Keratinocyte (primary cell): ENCODE results near the gene CHRNA1. TPM values are rescaled to one million over a fixed set of nuclear protein-coding genes. Genes with fewer than 3 reads are reported as not detected.

Experiments used
- DNase-seq: peaks from one replicate; pipeline ENCODE4 v3.0.0-alpha.2; 2011; ENCODE audit warnings: low read depth, missing footprints, low spot score
- FAIRE-seq: peaks from 2 replicates; lab custom pipeline; 2011; peaks lifted over from hg19 to GRCh38; lab: Jason Lieb, UNC
- H2AFZ ChIP-seq: 2 replicates; pipeline ENCODE4 v1.6.0; 2012; ENCODE audit warnings: low read length, control low read depth, inconsistent platforms; ENCODE audit not compliant: control insufficient read depth
- H3K27ac ChIP-seq: 2 replicates; pipeline ENCODE4 v1.5.1; 2011; ENCODE audit warnings: low read length; ENCODE audit not compliant: control insufficient read depth, insufficient read depth
- H3K27me3 ChIP-seq: 3 replicates; pipeline ENCODE4 v1.6.0; 2011; ENCODE audit warnings: low read length; ENCODE audit not compliant: control insufficient read depth, insufficient read depth; ENCODE audit errors: extremely low read depth
- H3K36me3 ChIP-seq, 2 experiments: 2 replicates in 1 of 2; 3 replicates in 1 of 2; pipeline ENCODE4 v1.5.1; 2011; ENCODE audit warnings: low read length in 2 of 2, mild to moderate bottlenecking in 1 of 2; ENCODE audit not compliant: control insufficient read depth in 2 of 2, insufficient read depth in 2 of 2; ENCODE audit errors: extremely low read depth in 1 of 2
- H3K4me1 ChIP-seq: 3 replicates; pipeline ENCODE4 v1.5.1; 2011; ENCODE audit warnings: low read length; ENCODE audit not compliant: control insufficient read depth, insufficient read depth; ENCODE audit errors: extremely low read depth
- H3K4me2 ChIP-seq: 3 replicates; pipeline ENCODE4 v1.6.0; 2011; ENCODE audit warnings: low read depth, low read length; ENCODE audit not compliant: control insufficient read depth, insufficient read depth; ENCODE audit errors: extremely low read depth
- H3K4me3 ChIP-seq, 3 experiments: fragments of 200-600 bp in 1 of 3; sonication (generic) in 1 of 3; 2 replicates in 2 of 3; 3 replicates in 1 of 3; pipeline ENCODE4 v1.5.1; 2011 to 2016; ENCODE audit warnings: low read length in 3 of 3, mild to moderate bottlenecking in 3 of 3, control low read depth in 2 of 3, inconsistent platforms in 1 of 3, low read depth in 1 of 3, mixed read lengths in 1 of 3, mixed run types in 1 of 3, moderate library complexity in 1 of 3; ENCODE audit not compliant: control insufficient read depth in 2 of 3, insufficient read depth in 2 of 3; ENCODE audit errors: extremely low read depth in 1 of 3
- H3K79me2 ChIP-seq: 2 replicates; pipeline ENCODE4 v1.6.0; 2012; ENCODE audit warnings: low read length; ENCODE audit not compliant: control insufficient read depth, insufficient read depth
- H3K9ac ChIP-seq: 3 replicates; pipeline ENCODE4 v1.6.0; 2011; ENCODE audit warnings: low read length; ENCODE audit not compliant: control insufficient read depth, insufficient read depth; ENCODE audit errors: extremely low read depth
- H3K9me1 ChIP-seq: 3 replicates; pipeline ENCODE4 v1.6.0; 2011; ENCODE audit warnings: low read length; ENCODE audit not compliant: control insufficient read depth, insufficient read depth; ENCODE audit errors: extremely low read depth
- H3K9me3 ChIP-seq: 2 replicates; pipeline ENCODE4 v1.5.1; 2012; ENCODE audit warnings: low read depth, low read length; ENCODE audit not compliant: control insufficient read depth
- H4K20me1 ChIP-seq: 3 replicates; pipeline ENCODE4 v1.6.0; 2011; ENCODE audit warnings: low read length; ENCODE audit not compliant: control insufficient read depth, insufficient read depth; ENCODE audit errors: extremely low read depth
- EZH2 ChIP-seq: IDR thresholded peaks from one replicate; pipeline ENCODE4 v1.6.1; 2012; ENCODE audit warnings: inconsistent platforms, mild to moderate bottlenecking, low read length, moderate library complexity
- dilution Hi-C: fragments of 300-500 bp; cut with MboI; formaldehyde crosslinking; loops from one replicate; pipeline ENCODE4 v1.7.0; 2020; ENCODE audit warnings: low sequenced_read_pairs; ENCODE audit not compliant: extremely low pct_ligation_motif_present
- polyA minus RNA-seq, 3 experiments: library from RNA; depleted of rRNA, polyadenylated mRNA; stranded (reverse); fragments of >200 nt; gene quantifications; 1 replicate in 1 of 3; 2 replicates in 1 of 3; 3 replicates in 1 of 3; pipeline ENCODE4 v1.2.3, GENCODE V29; 2011
- polyA plus RNA-seq, 5 experiments: library from polyadenylated mRNA; depleted of rRNA in 3 of 5; stranded (reverse) in 3 of 5; stranded (forward) in 1 of 5; unstranded in 1 of 5; fragments of >200 nt; gene quantifications; 1 replicate in 1 of 5; 2 replicates in 3 of 5; 3 replicates in 1 of 5; pipeline versions ENCODE4 v1.2.1 to v1.2.3, GENCODE V29; 2011 to 2012; ENCODE audit warnings: missing spikeins in 2 of 5, low read depth in 1 of 5, low replicate concordance in 1 of 5
- TF ChIP-seq, protein P1 (sequence below), 3 experiments: IDR thresholded peaks in 1 of 3; conservative IDR thresholded peaks in 1 of 3; optimal IDR thresholded peaks in 1 of 3; 2 replicates in 2 of 3; 3 replicates in 1 of 3; pipeline versions ENCODE3 to v1.5.1; 2011; ENCODE audit warnings: low read length in 3 of 3, mild to moderate bottlenecking in 3 of 3, moderate library complexity in 2 of 3, control low read depth in 1 of 3, inconsistent platforms in 1 of 3; ENCODE audit not compliant: insufficient read depth in 2 of 3; ENCODE audit errors: extremely low read depth in 1 of 3

CHRNA1 gene
- polyA plus RNA-seq (0.05 TPM in 1 of 3 replicates, not detected in the others), polyA minus RNA-seq (not detected in 3 replicates)
- not detected for polyA plus RNA-seq (2011; ENCODE audit: low read depth)
- not detected in 2 replicates for polyA plus RNA-seq (2011; cell fraction: cytosol; rRNA removed)
- not detected in 2 replicates for polyA plus RNA-seq (2011; cell fraction: nucleus; rRNA removed)
- 0.07 TPM in 1 of 2 replicates, not detected in the other for polyA plus RNA-seq (2012; ENCODE audit: low replicate concordance)
- polyA minus RNA-seq (2011; cell fraction: cytosol; rRNA and poly(A)+ RNA removed) = not detected
- not detected in 2 replicates for polyA minus RNA-seq (2011; cell fraction: nucleus; rRNA and poly(A)+ RNA removed)

DNA sequence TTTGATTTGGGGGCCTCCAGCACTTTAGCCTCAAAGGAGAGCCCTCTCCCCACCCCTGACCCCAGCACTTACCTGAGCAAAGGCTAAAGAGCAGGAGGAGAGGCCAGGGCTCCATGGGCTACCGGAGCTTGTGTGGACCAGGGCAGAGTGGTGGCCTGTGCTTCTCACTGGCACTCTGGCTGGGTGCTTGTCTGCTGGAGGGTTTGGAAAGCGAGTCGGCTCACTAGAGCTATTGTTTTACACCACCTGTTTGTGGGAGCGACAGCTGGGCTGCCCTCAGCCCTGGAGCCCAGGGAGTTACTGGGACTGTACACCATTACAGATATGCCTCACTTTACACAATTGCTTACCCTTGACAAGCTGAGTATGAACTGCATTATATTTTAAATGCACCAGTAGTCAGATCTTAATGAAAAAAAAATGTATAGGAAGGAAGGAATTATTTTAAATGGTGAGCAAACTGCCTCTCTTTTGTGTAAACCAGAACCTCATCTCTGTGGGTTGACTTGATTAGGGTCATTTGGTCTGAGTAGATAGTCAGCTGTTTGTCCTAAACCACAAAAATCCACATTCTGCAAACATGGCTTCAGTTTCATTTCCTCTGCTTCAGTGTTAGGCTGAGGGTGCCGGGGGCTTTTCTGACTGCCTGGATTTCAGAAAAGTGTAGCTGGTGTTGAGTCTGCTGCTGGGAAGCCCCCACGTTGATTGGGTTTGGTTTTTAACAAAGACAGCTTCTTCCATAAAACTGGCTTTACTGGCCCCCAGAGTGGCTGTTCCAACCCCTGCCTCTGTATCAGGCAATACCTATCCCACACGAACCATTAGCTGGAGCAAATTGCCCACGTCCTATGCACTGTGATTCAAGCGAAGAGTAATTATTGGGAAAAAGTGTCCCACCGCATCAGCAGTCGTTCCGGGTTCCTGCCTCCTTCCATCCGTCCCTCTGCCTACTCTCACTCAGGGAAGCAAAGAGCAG lies at the start of gene CHRNA1:
TSS of gene CHRNA1 (minus strand) at position 193 of the 976 bp plus-strand sequence. CDS start at position 115, 78 bp downstream.
- Histone ChIP-seq H3K9me3 (no peaks in the 10 kb centered on the region), H3K27me3 (peaks cover 4% of the 10 kb centered on the region), H4K20me1 (no peaks in the 10 kb centered on the region), H3K9me1 (no peaks in the 10 kb centered on the region), H3K4me2 (no peak within 1 kb of the TSS), H3K27ac (no peak within 1 kb of the TSS), H3K4me1 (no peaks in the 10 kb centered on the region), H3K9ac (no peak within 1 kb of the TSS), H3K4me3 (no peak within 1 kb of the TSS), H3K36me3 (no peaks in the 10 kb centered on the region), H3K79me2 (no peaks in the 10 kb centered on the region), H2AFZ (no peak within 1 kb of the TSS)
- FAIRE-seq (no peak), DNase-seq (no peak)
- dilution Hi-C loops = loop anchor here (25.0 kb wide), 1 partner anchor 198 kb away; no protein-coding TSS in a partner anchor
- TF ChIP-seq EZH2 = no peak
- TF ChIP-seq, protein P1, sequence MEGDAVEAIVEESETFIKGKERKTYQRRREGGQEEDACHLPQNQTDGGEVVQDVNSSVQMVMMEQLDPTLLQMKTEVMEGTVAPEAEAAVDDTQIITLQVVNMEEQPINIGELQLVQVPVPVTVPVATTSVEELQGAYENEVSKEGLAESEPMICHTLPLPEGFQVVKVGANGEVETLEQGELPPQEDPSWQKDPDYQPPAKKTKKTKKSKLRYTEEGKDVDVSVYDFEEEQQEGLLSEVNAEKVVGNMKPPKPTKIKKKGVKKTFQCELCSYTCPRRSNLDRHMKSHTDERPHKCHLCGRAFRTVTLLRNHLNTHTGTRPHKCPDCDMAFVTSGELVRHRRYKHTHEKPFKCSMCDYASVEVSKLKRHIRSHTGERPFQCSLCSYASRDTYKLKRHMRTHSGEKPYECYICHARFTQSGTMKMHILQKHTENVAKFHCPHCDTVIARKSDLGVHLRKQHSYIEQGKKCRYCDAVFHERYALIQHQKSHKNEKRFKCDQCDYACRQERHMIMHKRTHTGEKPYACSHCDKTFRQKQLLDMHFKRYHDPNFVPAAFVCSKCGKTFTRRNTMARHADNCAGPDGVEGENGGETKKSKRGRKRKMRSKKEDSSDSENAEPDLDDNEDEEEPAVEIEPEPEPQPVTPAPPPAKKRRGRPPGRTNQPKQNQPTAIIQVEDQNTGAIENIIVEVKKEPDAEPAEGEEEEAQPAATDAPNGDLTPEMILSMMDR (optimal IDR thresholded peaks at IDR 0.05 in 1 of 3, IDR thresholded peaks at IDR 0.05 in 1 of 3, conservative IDR thresholded peaks at IDR 0.05 in 1 of 3; ENCODE audit: extremely low read depth in 1 of 3, insufficient read depth in 2 of 3, low read length in 3 of 3) = no peak

DNA sequence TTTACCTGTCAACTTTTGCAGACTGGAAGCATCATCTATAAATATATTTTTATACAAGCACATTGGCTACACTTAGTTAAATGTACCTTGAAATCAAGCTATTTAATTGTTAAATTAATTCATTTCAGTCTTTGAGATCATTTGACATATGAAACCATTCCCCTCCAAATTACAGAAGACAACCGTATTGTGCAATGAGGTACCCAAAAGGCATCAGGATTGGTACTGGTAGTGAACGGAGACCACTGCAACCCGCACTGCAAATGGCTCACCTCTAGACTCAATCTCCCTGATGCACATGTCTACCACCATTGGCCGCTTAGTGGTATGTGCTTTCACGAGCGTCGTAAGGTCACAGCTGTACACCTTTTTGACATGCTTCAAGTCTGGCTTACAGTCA lies 47.8 kb upstream of the CHRNA1 start:
- H3K4me1 ChIP-seq = no peaks in the 10 kb centered on the region
- no peak overlapping the region for H3K4me3 ChIP-seq
- FAIRE-seq (no peak), DNase-seq (no peak)
- no peaks in the 10 kb centered on the region for H3K36me3 ChIP-seq
- TF ChIP-seq, protein P1 (optimal IDR thresholded peaks at IDR 0.05 in 1 of 3, IDR thresholded peaks at IDR 0.05 in 1 of 3, conservative IDR thresholded peaks at IDR 0.05 in 1 of 3; ENCODE audit: extremely low read depth in 1 of 3, insufficient read depth in 2 of 3, low read length in 3 of 3) = no peak
- no peak for TF ChIP-seq EZH2
- no peaks in the 10 kb centered on the region for H3K27me3 ChIP-seq
- H3K27ac ChIP-seq = no peak overlapping the region
- no peaks in the 10 kb centered on the region for H3K9me3 ChIP-seq
- H3K79me2 ChIP-seq = no peaks in the 10 kb centered on the region
- no peak overlapping the region for H2AFZ ChIP-seq
- no peak overlapping the region for H3K4me2 ChIP-seq
- H3K9ac ChIP-seq = no peak overlapping the region
- dilution Hi-C loops = no loop called here
- H4K20me1 ChIP-seq = no peaks in the 10 kb centered on the region
- H3K9me1 ChIP-seq = no peaks in the 10 kb centered on the region
